HG03280 (cell line): ENCODE data around the gene IVD.

Source experiments
- ATAC-seq: cut with Tn5 transposase; IDR thresholded peaks from one replicate; pipeline ENCODE4 v1.9.1; 2021; ENCODE audit warnings: mild to moderate bottlenecking, moderate library complexity; ENCODE audit not compliant: unreplicated experiment

The IVD gene

DNA sequence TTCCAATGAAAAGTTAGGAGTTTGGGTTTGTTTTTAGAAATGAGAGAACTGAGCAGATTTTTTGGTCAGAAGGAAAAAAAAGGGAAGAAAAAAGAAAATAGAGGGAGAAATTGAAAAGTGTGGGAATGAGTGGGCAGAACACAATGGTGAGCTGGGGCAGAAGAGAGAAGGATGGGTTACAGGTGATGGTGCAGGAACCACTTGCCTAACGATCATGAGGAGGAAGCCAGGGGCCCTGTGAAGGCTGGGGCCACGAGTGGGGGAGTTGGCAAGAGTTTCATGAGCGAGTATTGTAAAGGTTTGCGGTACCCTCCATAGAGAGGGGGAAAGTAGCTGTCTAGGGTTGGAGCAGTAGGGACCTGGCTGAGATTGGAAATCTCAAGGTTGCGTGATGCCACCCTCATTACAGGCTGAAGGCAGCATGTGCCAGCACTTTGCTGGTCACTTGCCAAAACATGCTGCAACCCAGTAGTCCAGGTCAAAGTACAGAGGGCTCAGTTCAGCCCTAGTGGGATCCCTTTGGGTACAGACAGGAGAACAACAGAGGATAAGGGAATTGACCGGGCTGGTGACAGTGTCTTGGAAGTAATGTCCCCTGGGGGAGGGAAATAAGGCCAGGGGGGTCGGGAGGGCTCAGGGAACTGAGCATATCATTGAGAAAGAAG is 6.6 kb downstream of the IVD start:
- no peak for ATAC-seq

DNA sequence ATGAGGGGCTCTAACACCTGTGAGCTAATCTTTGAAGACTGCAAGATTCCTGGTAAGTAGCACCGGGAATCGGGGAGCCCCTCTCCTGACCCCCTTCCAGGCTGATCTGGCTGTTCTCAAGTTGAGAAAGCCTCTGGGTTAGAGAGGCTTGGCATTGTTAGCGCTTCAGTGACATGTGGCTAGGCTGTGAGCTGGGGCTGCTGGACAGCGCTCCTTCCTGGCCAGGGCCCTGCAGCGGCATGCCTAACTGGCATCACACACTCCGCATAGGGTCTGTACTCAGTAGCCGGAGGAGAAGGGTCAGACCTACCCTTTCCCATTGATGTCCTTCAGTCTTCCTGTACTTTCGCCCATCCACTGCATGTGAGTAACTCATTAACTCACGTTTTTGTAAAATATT is 7.4 kb downstream of the IVD start:
- ATAC-seq = no peak

DNA sequence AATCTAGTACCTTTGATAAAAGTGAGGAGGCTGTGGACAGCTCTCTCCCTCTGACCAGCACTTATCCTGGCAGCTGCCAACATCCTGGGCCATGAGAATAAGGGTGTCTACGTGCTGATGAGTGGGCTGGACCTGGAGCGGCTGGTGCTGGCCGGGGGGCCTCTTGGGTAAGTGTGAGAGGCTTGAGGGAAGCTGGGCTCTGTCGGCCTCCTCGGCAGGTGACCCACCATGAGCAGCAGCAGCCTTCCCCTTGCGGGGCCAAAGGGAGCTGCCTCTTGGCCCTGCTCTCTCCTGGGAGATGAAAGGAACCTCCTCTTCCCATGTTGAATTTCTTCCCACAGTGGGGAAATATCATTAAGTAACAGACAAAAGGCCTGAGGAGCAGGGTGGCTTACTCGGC is 9.2 kb downstream of the IVD start:
- ATAC-seq = no peak

DNA sequence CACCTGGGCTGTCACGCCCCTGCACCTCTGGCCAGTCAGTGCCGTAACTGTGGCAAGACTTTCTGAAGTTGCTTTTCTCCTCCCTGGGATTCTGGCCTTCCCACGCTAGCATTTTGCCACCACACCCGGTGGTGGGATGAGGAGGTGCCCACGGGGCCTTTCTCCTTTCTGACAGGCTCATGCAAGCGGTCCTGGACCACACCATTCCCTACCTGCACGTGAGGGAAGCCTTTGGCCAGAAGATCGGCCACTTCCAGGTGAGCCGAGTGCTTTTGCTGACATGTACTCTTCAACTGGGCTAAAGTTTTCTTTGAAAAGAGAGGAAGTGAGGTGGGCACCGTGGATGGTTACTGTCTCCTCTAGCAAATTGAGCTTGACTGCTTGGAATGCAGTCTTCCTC is 9.6 kb downstream of the IVD start:
- no peak for ATAC-seq

DNA sequence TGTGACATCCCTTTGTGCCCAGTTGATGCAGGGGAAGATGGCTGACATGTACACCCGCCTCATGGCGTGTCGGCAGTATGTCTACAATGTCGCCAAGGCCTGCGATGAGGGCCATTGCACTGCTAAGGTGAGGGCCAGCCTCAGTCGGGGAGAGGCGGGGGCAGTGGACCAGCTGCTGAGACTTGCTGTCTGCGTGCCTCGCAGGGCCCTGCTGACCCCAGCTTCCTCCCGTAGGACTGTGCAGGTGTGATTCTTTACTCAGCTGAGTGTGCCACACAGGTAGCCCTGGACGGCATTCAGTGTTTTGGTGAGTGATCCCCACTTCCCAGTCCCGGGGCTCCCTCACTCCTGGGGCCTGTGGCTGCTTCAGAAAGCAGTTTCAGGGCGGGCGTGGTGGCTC is 10.5 kb downstream of the IVD start:
- no peak for ATAC-seq

DNA sequence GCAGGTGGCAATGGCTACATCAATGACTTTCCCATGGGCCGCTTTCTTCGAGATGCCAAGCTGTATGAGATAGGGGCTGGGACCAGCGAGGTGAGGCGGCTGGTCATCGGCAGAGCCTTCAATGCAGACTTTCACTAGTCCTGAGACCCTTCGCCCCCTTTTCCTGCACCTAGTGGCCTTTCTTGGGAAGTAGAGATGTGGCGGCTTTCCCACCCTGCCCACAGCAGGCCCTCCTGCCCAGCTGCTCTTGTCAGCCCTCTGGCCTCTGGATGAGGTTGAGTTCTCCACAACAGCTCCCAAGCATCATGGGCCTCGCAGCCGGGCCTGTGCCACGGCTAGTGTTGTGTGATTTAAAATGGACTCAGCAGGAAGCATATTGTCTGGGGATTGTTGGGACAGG is 12.5 kb downstream of the IVD start:
- no peak for ATAC-seq

DNA sequence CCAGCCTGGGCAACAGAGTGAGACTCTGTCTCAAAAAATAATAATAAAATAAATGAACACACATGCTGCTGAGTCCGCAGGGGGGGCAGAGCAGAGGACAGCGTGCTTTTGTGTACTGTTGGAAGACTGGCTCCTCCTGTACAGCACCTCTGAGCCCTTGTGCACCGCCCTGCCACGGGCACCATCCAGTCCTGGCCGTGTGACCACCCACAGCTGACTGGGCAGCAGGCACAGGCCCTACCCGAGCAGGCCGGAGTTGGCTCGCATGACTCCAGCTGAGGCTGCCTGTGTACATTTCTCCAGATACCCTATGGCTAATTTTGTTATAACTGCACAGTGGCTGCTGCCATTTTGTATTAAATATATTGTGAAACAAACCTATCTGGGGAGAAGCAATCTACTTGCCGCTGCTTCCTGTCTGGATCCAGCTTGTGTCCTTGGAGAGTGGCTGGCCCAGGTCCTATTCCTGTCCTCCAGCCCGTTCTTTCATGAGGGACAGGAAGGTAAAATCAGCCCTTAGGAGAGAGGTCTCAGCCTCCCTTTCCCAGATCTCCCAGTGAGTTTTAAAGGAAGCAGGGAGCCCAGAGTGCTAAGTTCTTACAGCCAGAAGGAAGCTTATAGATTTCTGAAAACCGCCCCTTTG is 14.6 kb downstream of the IVD start:
- ATAC-seq = no peak

DNA sequence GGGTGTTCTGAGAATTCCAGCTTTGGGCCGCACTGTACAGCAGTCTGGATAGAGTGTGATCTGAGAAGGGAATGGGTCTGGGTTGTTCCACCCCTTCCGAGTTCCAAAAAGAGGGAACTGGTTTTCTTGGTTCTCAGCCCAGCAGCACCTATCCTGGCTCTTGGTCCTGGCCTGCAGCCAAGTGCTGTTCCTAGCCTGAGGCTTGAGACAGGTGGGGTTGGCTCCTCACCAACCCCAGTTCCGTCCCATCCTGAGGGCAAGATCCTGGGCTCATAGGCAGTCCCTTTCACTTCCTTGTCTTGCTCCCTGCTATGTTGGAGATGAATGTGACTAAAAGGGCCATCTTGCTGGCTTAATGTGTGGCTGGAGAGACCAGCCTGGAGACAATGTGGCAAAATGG is 15.2 kb downstream of the IVD start:
- ATAC-seq = no peak

DNA sequence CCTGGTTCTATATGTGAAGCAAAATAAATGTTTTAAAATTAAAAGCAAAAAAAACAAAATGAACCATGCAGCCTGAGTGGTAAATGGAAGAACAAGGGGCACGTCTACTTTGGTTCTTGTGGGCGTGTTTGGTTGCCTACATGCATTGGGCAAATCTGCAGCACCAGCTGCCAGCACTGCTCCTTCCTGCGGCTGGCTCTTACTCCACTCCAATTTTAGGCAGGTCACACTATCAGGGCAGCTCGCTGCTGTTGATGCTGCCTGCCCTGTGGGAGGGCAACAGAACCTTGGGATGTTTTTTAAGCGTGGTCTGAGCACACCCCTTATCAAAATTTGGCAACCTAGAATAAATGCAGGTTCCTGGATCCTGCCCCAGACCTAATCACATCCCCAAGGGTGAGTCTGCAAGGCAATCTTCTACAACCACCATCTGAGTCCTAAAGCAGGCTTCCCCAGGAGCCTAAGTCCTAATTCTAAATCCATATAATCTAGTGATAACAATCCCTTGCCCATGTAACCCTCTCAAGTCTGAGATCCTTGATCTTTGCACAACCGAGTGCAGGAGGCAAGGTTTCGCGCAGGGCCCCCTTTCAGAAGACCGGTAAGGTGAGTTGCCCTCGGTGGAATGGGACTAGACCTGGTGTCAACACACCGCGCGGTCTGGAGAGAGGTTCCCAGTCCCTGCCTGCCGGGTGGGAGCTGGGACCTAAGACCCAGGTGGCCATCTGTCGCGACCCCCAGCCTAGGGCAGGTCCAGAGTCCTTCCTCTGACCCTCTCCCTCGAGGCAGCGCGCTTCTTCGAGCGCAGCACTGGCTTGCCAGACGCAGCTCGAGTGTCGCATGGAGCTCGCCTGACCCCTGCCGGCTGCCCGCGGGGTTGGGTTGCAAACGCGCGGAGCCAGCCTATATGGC is 15.9 kb downstream of the IVD start:
- peak; percentile 80 for ATAC-seq

DNA sequence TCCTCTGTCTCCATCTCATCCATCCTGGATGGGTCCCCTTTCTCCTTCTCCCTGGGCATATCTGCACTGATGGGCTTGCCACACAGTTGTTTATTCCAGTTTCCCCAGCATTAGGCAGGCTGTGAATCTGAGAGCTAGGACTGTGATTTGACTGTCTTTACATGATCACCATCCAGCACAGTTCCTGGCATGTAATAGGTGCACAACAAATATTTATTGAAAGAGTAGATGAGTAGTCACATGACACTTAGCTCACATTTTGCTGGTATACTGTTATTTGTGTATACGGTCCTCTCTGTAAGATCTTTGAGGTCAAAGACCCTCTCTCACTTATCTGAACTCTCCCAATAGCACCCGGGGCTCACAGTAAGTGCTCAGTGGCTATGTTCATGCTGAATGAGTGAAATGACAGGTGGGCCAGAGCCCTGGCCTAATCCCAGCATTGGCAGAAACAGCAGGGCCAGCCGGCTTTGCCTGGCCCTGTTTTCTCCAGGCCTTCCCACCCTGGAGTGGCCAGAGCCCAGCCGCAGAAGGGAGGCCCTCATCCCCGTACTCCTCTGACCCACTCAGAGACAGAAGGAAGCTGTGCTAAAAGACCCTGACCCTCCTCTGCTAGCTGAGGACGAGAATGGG is 19.0 kb downstream of the IVD start:
- ATAC-seq = no peak

DNA sequence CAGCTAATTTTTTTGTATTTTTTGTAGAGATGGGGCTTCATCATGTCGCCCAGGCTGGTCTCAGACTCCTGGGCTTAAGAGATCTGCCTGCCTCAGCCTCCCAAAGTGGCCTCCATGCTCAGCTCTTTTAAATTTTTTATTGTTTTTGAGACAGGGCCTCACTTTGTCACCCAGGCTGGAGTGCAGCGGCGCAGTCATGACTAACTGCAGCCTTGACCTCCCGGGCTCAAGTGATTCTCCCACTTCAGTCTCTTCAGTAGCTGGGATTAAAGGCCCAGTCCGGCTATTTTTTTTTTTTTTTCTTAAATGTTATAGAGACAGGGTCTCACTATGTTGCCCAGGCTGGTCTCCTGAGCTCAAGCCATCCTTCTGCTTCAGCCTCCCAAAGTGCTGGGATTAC is 20.1 kb downstream of the IVD start:
- ATAC-seq = no peak

DNA sequence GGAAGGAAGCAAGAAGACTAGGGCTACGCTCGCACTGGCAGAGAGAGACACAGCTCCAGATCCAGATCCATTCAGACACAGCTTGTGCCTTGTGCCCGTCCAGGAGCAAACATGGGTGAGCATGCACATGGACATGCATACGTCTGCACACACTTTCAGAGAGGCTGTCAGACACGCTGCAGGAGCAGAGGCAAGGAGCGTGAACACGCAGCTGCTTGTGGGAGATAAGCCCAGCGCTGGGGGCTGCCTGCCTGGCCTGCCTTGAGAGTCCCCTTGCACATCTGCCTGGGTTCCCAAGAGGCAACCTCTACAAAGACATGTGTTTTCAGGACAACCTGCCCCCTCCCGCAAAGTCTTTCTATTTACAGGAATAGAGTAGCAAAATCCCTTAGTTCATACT is 21.6 kb downstream of the IVD start:
- no peak for ATAC-seq

DNA sequence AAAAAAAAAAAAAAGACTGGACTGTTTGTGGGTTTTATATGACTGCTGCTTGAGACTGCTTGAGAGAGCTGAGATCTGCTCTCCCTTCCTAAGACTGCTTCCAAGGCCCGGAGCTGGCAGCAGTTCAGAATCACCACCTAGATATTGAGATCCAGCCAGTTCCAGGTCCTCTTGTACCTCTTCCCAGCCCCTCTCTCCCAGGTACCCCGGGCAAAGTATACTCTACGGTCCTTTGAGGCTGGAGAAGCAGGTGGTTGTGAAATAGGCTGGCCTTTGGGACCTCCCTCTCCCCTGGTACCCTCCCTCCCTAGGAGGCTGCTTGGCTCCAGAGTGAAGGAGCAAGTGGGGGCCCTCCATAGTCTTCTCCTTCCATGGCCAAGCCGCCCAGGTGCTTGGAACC is 22.6 kb downstream of the IVD start:
- ATAC-seq = no peak

DNA sequence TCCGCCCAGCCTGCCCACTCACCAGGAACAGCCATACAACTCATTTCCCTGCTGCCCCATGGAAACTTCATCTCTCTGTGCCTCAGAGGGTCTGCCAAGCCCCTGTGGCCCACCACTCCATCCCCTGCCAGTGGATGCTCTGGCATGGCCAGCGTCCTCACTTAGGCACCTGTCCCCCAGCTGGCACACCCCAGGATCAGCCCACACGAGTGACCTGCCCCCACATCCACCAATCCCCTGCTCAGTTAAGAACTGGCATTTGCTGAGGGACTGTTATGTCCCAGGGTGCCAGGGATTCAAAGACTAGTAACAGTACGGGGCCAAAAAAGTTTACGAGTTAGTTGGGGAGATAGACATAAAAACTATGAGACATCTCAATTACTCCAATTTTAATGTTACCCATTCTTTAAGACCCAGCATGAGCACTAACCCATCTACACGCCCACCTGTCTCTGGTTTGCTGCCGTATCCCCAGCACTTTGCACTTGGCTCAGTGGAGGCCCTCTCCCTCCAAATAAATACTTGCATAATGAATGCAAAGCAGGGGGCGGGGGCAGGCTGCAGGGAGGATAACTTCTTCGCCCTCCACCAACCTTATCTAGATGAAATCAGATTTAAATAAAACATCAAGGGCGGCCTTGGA is 23.6 kb downstream of the IVD start:
- no peak for ATAC-seq

DNA sequence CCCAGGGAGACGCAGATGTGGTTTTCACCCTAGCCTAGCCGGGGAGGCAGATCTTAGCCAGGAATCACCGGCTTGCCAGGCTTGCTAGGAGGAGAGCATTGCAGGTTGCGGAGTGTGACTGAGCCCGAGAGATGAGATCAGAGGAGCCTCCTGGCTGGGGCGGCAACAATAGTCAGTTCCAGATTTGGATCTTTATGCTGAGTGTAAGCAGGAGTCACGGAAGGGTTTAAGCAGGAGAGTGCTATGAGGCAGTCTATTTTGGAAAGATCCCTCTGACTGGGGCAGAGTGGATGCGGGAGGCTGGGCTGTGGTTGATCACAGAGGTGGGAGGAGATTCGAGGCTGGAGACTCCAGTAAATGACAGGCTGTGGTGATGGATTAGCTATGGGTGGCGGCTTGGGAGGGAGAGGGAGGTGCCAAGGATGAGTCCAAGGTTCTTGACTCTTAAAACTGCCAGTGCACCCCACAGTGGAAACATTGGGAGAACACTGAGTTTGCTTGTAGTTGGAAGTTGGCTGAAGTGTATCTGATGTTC is 24.7 kb downstream of the IVD start:
- no peak for ATAC-seq

DNA sequence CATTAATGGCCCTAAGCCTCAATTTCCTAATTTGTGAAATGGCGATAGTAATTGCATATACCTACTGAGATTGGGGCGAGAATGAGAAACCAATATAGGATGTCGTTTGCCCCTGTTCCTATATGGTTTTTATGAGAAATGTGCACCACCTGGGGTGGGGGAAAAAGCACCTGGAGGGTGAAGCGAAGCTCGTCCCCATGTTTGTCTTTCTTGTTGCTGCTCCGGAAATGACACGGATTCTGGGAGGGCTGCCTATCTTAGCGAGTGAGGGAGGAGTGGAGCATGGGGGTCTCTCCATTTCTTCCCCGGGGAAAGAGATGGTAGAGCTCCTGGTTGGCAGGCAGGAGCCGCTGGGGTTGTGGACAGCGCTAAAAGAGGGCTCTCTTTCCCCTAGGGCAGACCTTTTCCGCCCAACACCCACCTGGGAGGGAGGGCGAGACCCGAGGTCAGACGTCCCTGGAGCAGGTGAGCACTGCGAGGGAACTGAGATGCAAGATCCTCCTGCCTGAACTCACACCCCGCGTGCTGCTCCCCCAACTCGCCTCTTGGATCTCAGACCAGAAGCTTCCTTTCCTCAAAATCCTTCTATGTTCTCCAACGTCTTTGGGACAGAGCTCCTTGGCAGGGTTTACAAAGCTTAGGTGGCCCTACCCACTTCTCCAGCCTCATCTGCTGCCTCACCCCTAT is 29.6 kb downstream of the IVD start:
- ATAC-seq = no peak

DNA sequence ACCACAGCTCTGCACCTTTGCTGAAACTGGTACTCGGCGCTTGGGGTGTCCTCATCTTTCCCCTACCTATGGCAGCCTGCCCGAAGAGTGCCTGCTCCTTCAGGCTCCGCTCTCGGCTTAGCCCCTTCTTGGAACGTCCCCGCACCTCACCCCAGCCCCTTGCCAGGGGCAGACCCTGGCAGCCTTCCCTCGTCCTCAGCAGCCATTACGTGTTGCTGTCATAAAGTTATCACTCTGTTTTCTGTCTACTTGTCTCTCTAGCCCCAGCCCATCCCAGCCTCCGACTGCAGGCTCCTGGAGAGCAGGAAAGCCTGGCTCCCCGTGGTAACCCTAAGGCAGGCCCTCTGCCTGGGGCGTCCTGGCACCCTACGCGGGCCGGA is 30.1 kb downstream of the IVD start:
- no peak for ATAC-seq

DNA sequence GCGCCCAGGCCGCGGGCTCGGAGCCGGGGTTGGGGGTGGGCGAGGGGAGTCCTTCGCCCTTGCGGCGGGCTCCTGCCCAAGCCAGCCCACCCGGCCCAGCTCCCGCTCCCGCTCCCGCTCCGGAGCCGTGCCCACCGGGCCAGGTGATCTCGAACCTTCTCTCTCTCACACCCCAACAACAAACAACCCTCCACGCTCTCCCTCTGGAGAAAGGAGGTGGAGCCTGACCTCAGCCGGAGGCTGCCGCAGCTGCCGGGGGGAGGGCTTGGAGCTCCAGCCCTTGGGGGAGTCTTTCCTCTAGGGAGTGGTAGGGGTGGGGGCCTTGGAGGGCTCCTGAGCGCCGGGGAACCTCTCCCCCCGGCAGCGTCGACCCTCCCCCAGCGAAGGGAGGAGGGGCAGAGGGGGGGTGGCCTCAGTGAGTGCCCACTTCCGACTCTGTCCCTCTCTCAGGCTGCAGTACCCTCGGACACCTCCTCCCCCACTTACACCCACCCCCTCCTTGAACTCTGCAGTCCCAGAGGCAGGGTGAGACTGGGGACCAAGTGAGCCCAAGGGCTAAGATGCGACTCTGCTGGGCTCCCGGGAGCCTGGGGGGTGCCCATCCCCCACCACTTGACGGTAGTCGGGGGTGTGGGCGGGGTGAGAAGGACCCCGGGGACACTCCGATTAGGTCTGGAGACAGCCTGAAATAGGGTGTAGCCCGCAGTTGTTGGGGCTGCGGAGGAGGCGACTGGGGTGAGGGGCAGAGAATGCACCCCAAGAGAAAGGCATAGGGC is 30.7 kb downstream of the IVD start:
- ATAC-seq = no peak
